B cell (primary cell): ENCODE data around the gene IRAK2. TPM values are rescaled to one million over a fixed set of nuclear protein-coding genes. Genes with fewer than 3 reads are reported as not detected.

Source experiments
- ATAC-seq: fragments of 200-7000 bp; cut with Tn5 transposase; one replicate; pipeline ENCODE4 v1.10.0; 2021; ENCODE audit warnings: low read depth, mild to moderate bottlenecking, moderate number of reproducible peaks, moderate library complexity
- CTCF ChIA-PET: fragments of 350-600 bp; sonication (Branson Sonifier 250); formaldehyde crosslinking; loops from one replicate; lab custom pipeline; 2021; ENCODE audit warnings: antibody characterized with exemption, inconsistent platforms; lab: Charles Lee
- POLR2A ChIA-PET: fragments of 350-600 bp; sonication (Branson Sonifier 250); formaldehyde crosslinking; loops from one replicate; lab custom pipeline; 2021; ENCODE audit warnings: antibody characterized with exemption; lab: Charles Lee
- DNase-seq: peaks from one replicate; pipeline ENCODE4 v3.0.0; 2013
- H2AFZ ChIP-seq: 2 replicates; pipeline ENCODE4 v1.6.1; 2012; ENCODE audit warnings: mild to moderate bottlenecking, low read depth, low read length; ENCODE audit not compliant: insufficient read depth, poor library complexity, severe bottlenecking
- H3K27ac ChIP-seq, 2 donors: 1 replicate in 1 of 2; 2 replicates in 1 of 2; pipeline ENCODE4 v1.5.1; 2012 to 2013; ENCODE audit warnings: low read length in 2 of 2, mild to moderate bottlenecking in 2 of 2, moderate library complexity in 1 of 2
- H3K27me3 ChIP-seq, 4 experiments: fragments of 200-600 bp in 1 of 4; sonication (generic) in 1 of 4; replicated peaks in 1 of 4; 1 replicate in 2 of 4; 2 replicates in 2 of 4; pipeline versions ENCODE4 v1.6.1 to v1.7.0; 2013 to 2016; ENCODE audit warnings: low read length in 3 of 4, mild to moderate bottlenecking in 2 of 4, mixed read lengths in 1 of 4, moderate library complexity in 1 of 4; ENCODE audit not compliant: insufficient read depth in 4 of 4, control insufficient read depth in 3 of 4; ENCODE audit errors: control extremely low read depth in 1 of 4
- H3K36me3 ChIP-seq, 2 experiments: replicated peaks in 1 of 2; 1 replicate in 1 of 2; 2 replicates in 1 of 2; pipeline versions ENCODE4 v1.6.1 to v1.7.1; 2013; ENCODE audit warnings: low read length in 1 of 2; ENCODE audit not compliant: insufficient read depth in 2 of 2, control insufficient read depth in 1 of 2; ENCODE audit errors: control extremely low read depth in 1 of 2, extremely low read depth in 1 of 2
- H3K4me1 ChIP-seq, 2 donors: fragments of 200-600 bp in 1 of 2; sonication (generic) in 1 of 2; 1 replicate in 1 of 2; 2 replicates in 1 of 2; pipeline versions ENCODE4 v1.5.1 to v1.6.1; 2013 to 2017; ENCODE audit warnings: low read length in 2 of 2; ENCODE audit not compliant: control insufficient read depth in 2 of 2, insufficient read depth in 2 of 2
- H3K4me2 ChIP-seq: replicated peaks from 2 replicates; pipeline ENCODE3; 2012; ENCODE audit warnings: mild to moderate bottlenecking, low read depth, low read length; ENCODE audit not compliant: poor library complexity, severe bottlenecking
- H3K4me3 ChIP-seq, 5 experiments: fragments of 200-600 bp in 1 of 5; sonication (generic) in 1 of 5; 1 replicate in 3 of 5; 2 replicates in 2 of 5; pipeline versions ENCODE4 v1.5.1 to v1.7.0; 2011 to 2016; ENCODE audit warnings: low read length in 4 of 5, mild to moderate bottlenecking in 4 of 5, low read depth in 2 of 5, control low read depth in 1 of 5, moderate library complexity in 1 of 5; ENCODE audit not compliant: insufficient read depth in 1 of 5; ENCODE audit errors: control extremely low read depth in 1 of 5, extremely low read depth in 1 of 5
- H3K79me2 ChIP-seq: fragments of 200-600 bp; sonication (generic); one replicate; pipeline ENCODE4 v1.6.0; 2016; ENCODE audit warnings: low read length; ENCODE audit not compliant: control insufficient read depth, insufficient read depth
- H3K9ac ChIP-seq: fragments of 200-600 bp; sonication (generic); 2 replicates; pipeline ENCODE4 v1.6.1; 2017; ENCODE audit warnings: mild to moderate bottlenecking, low read length, moderate library complexity
- H3K9me3 ChIP-seq, 3 donors: one replicate each; pipeline versions ENCODE4 v1.6.1 to v1.7.1; 2013; ENCODE audit warnings: low read length in 2 of 3; ENCODE audit not compliant: control insufficient read depth in 2 of 3, insufficient read depth in 1 of 3; ENCODE audit errors: control extremely low read depth in 1 of 3
- H4K20me1 ChIP-seq: 2 replicates; pipeline ENCODE4 v1.6.0; 2012; ENCODE audit warnings: mild to moderate bottlenecking, low read length; ENCODE audit not compliant: insufficient read depth, control insufficient read depth, poor library complexity, severe bottlenecking
- H3K27ac Mint-ChIP-seq: one replicate; pipeline ENCODE4 v1.8.0; 2021; ENCODE audit warnings: mixed read lengths
- H3K27me3 Mint-ChIP-seq: one replicate; pipeline ENCODE4 v1.8.0; 2021; ENCODE audit warnings: mixed read lengths
- H3K4me1 Mint-ChIP-seq: one replicate; pipeline ENCODE4 v1.8.0; 2021; ENCODE audit warnings: mixed read lengths
- H3K4me3 Mint-ChIP-seq: one replicate; pipeline ENCODE4 v1.8.0; 2021; ENCODE audit warnings: mixed read lengths
- H3K9me3 Mint-ChIP-seq: one replicate; pipeline ENCODE4 v1.8.0; 2022; ENCODE audit warnings: mixed read lengths; ENCODE audit not compliant: insufficient read depth
- CTCF ChIP-seq: fragments of 200-600 bp; IDR thresholded peaks from one replicate; pipeline ENCODE4 v1.8.0; 2022; ENCODE audit warnings: antibody characterized with exemption, mild to moderate bottlenecking
- EZH2 ChIP-seq: IDR thresholded peaks from 2 replicates; pipeline ENCODE4 v1.6.1; 2012; ENCODE audit warnings: borderline replicate concordance, low read depth, mild to moderate bottlenecking, moderate library complexity, low read length; ENCODE audit not compliant: insufficient read depth, poor library complexity, severe bottlenecking
- WGBS: methylation state at CpG from one replicate; pipeline ENCODE4 v1.1.5; 2013; ENCODE audit warnings: missing lambda C conversion rate; ENCODE audit not compliant: insufficient coverage; 5-methylcytosine and 5-hydroxymethylcytosine counted together
- intact Hi-C: fragments of 100-400 bp; cut with micrococcal nuclease; formaldehyde crosslinking; loops from one replicate; pipeline ENCODE4 v1.10.0; 2022
- polyA plus RNA-seq: library from polyadenylated mRNA; depleted of rRNA; stranded (reverse); fragments of >200 nt; gene quantifications from 2 replicates; pipeline ENCODE4 v1.2.3, GENCODE V29; 2012
- total RNA-seq, 2 donors: library from RNA; stranded (reverse); fragments of 120-200 nt in 1 of 2; gene quantifications; 1 replicate in 1 of 2; 2 replicates in 1 of 2; pipeline versions ENCODE4 v1.2.3 to v1.2.4, GENCODE V29; 2013 to 2022

Gene IRAK2
- total and polyA plus RNA-seq, 2 donors (not counting 1 experiment from before 2014, with no cell fraction given): 11.8 to 23.2 TPM

- no peak overlapping the region for H3K4me2 ChIP-seq
- no peak overlapping the region for H3K4me3 Mint-ChIP-seq
- no peaks in the 10 kb centered on the region for H3K27me3 ChIP-seq
- DNase-seq: no peak
- no CpG with 5 or more reads among the region's 5 CpGs for WGBS
- H3K27ac ChIP-seq: no peak overlapping the region
- TF ChIP-seq CTCF: no peak
- no peak for TF ChIP-seq EZH2
- H4K20me1 ChIP-seq: peaks cover 7% of the 10 kb centered on the region
- intact Hi-C loops: no loop called here
- ATAC-seq: no peak
- no peaks in the 10 kb centered on the region for H3K9me3 ChIP-seq
- H3K4me1 Mint-ChIP-seq: peaks cover 11% of the 10 kb centered on the region
- H2AFZ ChIP-seq: no peak overlapping the region
- CTCF ChIA-PET: no interaction called here
- H3K27ac Mint-ChIP-seq: no peak overlapping the region
- peaks cover 0 to 55% of the 10 kb centered on the region in 2 experiments for H3K36me3 ChIP-seq
- no peaks in the 10 kb centered on the region for H3K9me3 Mint-ChIP-seq
- POLR2A ChIA-PET: no interaction called here
- H3K9ac ChIP-seq: no peak overlapping the region
- no peak overlapping the region for H3K4me3 ChIP-seq
- no peaks in the 10 kb centered on the region for H3K27me3 Mint-ChIP-seq
- H3K4me1 ChIP-seq: peaks cover 0 to 14% of the 10 kb centered on the region in 2 donors
- H3K79me2 ChIP-seq: peaks cover 6% of the 10 kb centered on the region
Measured at GRCh38 chr3:10281951-10282350, 117.2 kb downstream of the IRAK2 start.

GRCh38 chr3:10283638-10284037 is 118.9 kb downstream of the IRAK2 start:
- no peak overlapping the region for H3K27ac Mint-ChIP-seq
- no peak overlapping the region for H3K9ac ChIP-seq
- H3K27me3 ChIP-seq: no peaks in the 10 kb centered on the region
- H3K4me1 Mint-ChIP-seq: peaks cover 11% of the 10 kb centered on the region
- no peak overlapping the region for H3K4me3 ChIP-seq
- H3K4me3 Mint-ChIP-seq: no peak overlapping the region
- H3K27ac ChIP-seq: no peak overlapping the region
- no peaks in the 10 kb centered on the region for H3K79me2 ChIP-seq
- H3K4me1 ChIP-seq: peaks cover 0 to 14% of the 10 kb centered on the region in 2 donors
- no peaks in the 10 kb centered on the region for H3K9me3 Mint-ChIP-seq
- no peak for TF ChIP-seq CTCF
- TF ChIP-seq EZH2: no peak
- intact Hi-C loops: no loop called here
- H2AFZ ChIP-seq: no peak overlapping the region
- DNase-seq: no peak
- WGBS: 94% methylated on average over 5 of the region's 5 CpGs
- H4K20me1 ChIP-seq: no peaks in the 10 kb centered on the region
- no peak for ATAC-seq
- H3K36me3 ChIP-seq: peaks cover 0 to 46% of the 10 kb centered on the region in 2 experiments
- POLR2A ChIA-PET: no interaction called here
- H3K4me2 ChIP-seq: no peak overlapping the region
- no peaks in the 10 kb centered on the region for H3K27me3 Mint-ChIP-seq
- no peaks in the 10 kb centered on the region for H3K9me3 ChIP-seq
- CTCF ChIA-PET: interaction anchor here (0.6 to 1.0 kb wide), 2 partner anchors 20 to 22 kb away, joined by 3 read pairs; no protein-coding TSS in a partner anchor
